ENCODE results near the gene RRAS2.
"Not testable (repeated sequence)": the region's sequence is repeated elsewhere in the genome, so short reads cannot be mapped to it uniquely, and the experiment has no call there.

The RRAS2 gene

GRCh38 chr11:14259878-14260277 lies 99.1 kb downstream of the RRAS2 start:
- in situ Hi-C loops (cut with HindIII; ENCODE audit: low sequenced_read_pairs), result no loop called here

GRCh38 chr11:14259186-14259784 lies 99.7 kb downstream of the RRAS2 start:
- in situ Hi-C loops (cut with HindIII; ENCODE audit: low sequenced_read_pairs), result no loop called here

DNA sequence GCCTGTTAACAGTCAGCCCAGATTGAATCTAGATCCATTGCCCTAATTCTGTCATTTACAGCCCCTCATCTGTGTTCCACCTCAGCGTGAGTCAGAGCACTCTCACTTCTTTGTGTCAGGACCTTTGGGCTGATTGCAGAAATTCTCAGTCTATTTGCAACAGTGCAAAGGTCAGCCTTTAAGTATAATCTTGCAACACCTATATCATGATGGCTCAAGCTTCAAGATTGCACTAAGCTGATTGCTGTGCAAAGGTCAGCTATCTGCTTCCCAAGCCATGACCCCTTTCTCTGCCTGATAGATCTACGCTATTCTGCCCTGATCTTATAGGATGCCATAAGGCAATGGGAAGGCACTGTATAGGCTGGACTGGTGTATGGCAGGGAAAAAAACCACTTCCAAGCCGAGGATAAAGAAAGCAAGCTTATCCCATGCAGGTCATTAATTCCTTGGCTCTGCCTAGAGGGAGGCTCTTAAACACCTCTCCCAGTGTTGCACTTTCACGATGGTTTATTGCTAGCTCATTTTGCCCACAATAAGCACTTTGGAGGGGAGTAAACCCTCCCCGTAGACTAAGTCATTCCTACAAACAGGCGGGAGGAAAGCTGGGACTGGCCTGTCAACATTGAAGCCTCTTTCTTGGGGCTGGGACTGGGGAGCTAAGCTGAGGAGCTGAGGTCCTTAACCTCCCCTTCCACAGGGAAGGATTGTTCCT lies 100.6 kb downstream of the RRAS2 start:
- in situ Hi-C loops (cut with HindIII; ENCODE audit: low sequenced_read_pairs), result no loop called here

DNA sequence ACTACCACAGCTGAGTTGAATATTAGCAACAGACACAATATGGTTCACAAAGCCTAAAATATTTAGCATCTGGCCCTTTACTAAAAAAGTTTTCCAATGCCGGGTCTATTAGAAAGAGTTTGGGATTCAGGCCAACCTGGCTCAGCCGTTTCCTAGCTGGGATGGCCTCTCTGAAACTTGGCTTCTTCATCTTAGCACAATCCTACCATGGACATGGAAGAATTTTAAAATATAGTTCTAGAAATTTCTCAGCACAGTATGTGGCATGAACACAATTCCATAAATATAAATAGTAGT lies 103.8 kb downstream of the RRAS2 start:
- in situ Hi-C loops (cut with HindIII; ENCODE audit: low sequenced_read_pairs), result no loop called here

GRCh38 chr11:14254533-14255237 lies 104.3 kb downstream of the RRAS2 start:
- in situ Hi-C loops (cut with HindIII; ENCODE audit: low sequenced_read_pairs), result no loop called here

DNA sequence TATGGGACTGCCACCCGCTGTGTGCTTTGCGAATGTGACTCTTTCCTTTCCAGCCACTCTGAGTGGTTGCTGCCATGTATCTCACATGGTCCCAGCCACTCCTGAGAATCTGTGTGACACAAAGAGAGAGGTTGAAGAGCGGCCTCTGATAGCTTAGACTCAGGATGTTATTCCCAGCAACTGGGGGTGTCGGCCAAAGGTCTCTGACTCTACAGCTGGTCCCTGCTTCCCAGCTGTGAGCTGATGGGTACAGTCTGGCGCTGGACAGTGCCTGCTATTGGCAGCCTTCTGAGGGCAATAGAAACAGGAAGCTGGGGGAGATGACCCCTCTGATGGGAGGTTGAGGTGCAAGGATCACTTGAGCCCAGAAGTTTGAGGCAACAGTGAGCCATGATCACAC lies 105.1 kb downstream of the RRAS2 start:
- in situ Hi-C loops (cut with HindIII; ENCODE audit: low sequenced_read_pairs), result no loop called here

- in situ Hi-C loops (cut with HindIII; ENCODE audit: low sequenced_read_pairs), result no loop called here
These were observed 105.6 kb downstream of the RRAS2 start for GRCh38 chr11:14253421-14253820.

DNA sequence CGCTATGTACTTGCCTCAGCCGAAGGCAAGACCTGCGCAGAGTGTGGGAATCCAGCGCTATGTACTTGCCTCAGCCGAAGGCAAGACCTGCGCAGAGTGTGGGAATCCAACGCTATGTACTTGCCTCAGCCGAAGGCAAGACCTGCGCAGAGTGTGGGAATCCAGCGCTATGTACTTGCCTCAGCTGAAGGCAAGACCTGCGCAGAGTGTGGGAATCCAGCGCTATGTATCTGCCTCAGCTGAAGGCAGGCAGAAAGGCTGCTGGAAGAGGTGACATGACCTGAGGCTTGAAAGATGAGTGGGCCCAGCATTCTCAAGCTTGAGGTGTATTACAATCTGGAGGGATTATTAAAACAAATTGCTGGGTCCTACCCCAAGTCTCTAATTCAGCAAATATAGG lies 106.5 kb downstream of the RRAS2 start:
- in situ Hi-C loops (cut with HindIII; ENCODE audit: low sequenced_read_pairs), result not testable (repeated sequence)

GRCh38 chr11:14251754-14252153 lies 107.2 kb downstream of the RRAS2 start:
- in situ Hi-C loops (cut with HindIII; ENCODE audit: low sequenced_read_pairs), result no loop called here

DNA sequence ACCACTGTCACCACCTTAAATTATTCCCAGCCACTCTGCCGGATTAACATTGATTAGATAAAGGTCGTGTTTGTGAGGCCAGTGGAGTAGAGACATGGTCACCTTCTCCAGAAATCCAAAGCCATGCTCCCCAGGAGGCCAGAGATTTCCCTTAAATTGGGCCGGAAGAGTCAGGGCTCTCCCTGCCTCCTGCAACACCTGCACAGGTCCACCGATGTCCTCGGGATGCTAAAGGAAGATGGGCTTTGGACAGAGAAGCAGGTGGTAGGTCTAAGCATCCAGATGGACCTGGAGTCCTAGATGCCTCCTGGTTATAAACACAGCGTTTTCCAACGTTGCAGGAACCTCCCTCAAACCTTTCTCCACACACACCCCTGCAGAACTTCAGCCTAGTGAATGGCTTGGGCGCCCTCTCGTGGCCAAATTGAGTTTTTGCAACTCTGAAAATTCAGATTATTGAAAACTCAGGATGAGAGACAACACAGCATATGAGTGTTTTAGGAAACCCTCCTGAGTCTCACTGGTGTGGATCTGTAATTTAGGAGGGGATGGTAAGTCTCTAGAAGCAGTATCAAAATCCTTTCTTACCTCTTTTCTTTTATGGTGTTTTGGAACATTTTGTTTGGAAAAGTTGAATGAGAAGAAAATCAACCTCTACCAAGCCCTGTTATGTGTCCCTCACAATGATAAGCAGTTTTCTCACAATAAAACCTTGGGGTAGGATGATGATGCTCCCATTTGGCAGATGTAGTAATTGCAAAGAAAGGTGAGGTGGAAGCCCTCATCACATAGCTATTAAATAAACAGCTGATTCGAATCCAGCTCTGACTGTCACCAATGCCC lies 109.6 kb downstream of the RRAS2 start:
- in situ Hi-C loops (cut with HindIII; ENCODE audit: low sequenced_read_pairs), result loop anchor here (25.0 kb wide), 1 partner anchor 487 kb away; no protein-coding TSS in a partner anchor

DNA sequence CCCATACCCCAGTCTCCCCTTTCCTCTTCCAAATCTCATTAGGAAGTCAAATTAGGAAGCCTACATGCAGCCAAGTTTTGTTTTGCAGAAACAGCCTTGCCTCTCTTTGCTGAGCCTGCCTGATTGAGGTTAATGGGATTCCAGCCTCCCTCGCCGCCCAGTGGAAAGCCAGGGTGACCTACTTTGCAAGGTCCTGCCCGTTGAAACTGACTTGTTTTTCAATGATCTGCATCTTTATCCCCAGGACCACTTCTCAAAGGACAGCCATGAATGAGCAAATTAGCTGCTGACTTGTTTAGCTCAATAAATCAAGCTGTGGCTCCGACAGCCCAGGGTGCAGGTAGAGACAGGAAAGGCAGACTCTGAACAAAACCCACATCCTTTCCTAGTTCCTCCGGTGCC lies 110.4 kb downstream of the RRAS2 start:
- in situ Hi-C loops (cut with HindIII; ENCODE audit: low sequenced_read_pairs), result loop anchor here (25.0 kb wide), 1 partner anchor 486 kb away; no protein-coding TSS in a partner anchor

DNA sequence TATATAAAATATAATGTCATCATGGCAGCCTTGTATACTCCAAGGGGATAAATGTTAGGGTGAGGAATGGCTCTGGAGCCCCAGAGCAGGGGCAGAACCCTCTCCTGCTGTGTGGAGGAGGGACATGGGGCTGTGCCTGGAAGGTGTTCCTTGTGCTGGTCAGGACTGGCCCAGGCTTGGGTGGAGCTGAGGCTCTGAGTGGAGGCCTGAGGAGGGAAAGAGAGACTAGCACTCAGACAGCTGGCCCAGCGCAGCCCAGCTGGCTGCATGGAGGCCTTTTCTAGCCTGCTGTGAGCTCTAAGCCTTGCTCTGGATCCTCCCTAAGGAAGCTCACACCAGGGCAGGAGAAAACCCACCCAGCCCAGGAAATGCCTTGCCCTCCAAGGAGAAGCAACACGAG lies 113.5 kb downstream of the RRAS2 start:
- in situ Hi-C loops (cut with HindIII; ENCODE audit: low sequenced_read_pairs), result loop anchor here (25.0 kb wide), 1 partner anchor 483 kb away; no protein-coding TSS in a partner anchor

- in situ Hi-C loops (cut with HindIII; ENCODE audit: low sequenced_read_pairs), result loop anchor here (25.0 kb wide), 1 partner anchor 483 kb away; no protein-coding TSS in a partner anchor
These were observed 114.1 kb downstream of the RRAS2 start for GRCh38 chr11:14244926-14245325.

DNA sequence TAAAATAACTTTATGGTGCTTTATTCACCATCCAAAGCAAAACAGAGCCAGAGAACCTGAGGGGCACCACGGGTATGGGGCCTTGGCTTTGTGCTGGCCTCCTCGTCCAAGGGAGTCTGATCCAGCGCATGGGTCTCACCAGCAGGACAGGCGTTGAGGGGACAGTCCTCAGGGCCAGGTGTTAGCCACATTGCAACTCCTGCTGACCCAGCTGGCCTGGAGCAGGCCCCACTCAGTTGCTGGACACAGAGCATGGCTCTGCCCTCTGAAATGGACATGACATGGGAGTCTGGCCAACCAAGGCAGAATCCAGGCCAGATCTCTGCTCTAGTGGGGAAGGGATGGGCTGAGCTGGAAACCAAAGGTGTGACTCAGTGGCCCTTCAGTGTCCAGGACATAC lies 116.2 kb downstream of the RRAS2 start:
- in situ Hi-C loops (cut with HindIII; ENCODE audit: low sequenced_read_pairs), result loop anchor here (25.0 kb wide), 1 partner anchor 480 kb away; no protein-coding TSS in a partner anchor

GRCh38 chr11:14242187-14242586 lies 116.8 kb downstream of the RRAS2 start:
- in situ Hi-C loops (cut with HindIII; ENCODE audit: low sequenced_read_pairs), result loop anchor here (25.0 kb wide), 1 partner anchor 480 kb away; no protein-coding TSS in a partner anchor

DNA sequence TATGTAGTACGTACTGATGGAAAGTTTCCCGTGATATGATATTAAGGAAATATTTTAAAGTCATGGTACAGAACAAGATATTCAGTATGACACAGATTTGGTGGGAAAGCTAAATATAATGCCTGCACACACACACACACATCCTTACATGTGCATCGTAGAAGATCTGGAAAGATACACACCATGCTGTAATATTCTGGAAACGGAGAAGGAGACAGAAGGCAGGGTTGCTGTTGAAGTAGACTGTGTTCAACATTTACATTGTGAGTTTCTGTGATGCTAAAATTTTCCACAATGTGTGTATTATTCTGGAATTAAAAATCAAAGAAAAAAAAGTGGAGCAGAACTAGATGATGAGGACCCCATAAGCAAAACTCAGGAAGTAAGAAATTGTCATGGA lies 118.0 kb downstream of the RRAS2 start:
- in situ Hi-C loops (cut with HindIII; ENCODE audit: low sequenced_read_pairs), result loop anchor here (25.0 kb wide), 1 partner anchor 479 kb away; no protein-coding TSS in a partner anchor

DNA sequence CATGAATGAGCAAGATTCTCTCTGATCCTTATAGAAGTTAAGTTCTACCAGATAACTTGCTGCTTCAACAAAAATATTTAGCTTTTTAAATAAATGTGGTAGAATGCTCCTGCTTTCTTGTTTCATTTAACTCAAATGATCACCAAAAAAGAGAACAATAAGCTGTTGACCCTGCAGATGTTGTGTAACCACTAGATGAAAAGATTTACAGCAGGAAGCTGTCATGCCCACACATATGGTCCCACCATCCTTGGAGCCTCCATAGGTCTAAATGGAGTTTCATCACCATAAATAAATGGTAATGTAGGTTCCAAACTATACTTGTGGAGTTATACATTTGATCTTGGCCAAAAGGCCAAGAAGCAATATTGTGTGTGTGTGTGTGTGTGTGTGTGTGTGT lies 118.8 kb downstream of the RRAS2 start:
- in situ Hi-C loops (cut with HindIII; ENCODE audit: low sequenced_read_pairs), result loop anchor here (25.0 kb wide), 1 partner anchor 478 kb away; no protein-coding TSS in a partner anchor

- in situ Hi-C loops (cut with HindIII; ENCODE audit: low sequenced_read_pairs), result loop anchor here (5.0 to 25.0 kb wide), 2 partner anchors 285 to 475 kb away; no protein-coding TSS in a partner anchor
These were observed 121.5 kb downstream of the RRAS2 start for GRCh38 chr11:14237444-14237961.

DNA sequence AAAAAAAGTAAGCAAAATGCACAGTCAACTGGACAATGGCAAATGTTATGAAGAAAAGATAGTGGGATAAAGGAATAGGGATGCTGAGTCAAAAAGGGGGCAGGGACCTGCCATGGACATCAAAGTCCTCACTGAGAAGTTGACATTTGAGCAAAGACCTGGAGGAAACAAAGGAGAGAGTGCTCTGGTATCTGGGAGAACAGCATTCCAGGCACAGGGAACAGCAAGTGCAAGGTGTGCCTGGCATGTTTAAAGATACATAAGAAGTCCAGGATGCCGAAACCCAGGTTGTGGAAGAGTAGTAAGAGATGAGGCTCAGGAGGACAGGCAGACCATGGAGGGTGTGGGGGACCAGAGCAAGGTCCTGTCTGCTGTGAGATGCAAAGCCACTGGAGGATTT lies 123.3 kb downstream of the RRAS2 start:
- in situ Hi-C loops (cut with HindIII; ENCODE audit: low sequenced_read_pairs), result loop anchor here (5.0 to 25.0 kb wide), 2 partner anchors 283 to 473 kb away; no protein-coding TSS in a partner anchor

DNA sequence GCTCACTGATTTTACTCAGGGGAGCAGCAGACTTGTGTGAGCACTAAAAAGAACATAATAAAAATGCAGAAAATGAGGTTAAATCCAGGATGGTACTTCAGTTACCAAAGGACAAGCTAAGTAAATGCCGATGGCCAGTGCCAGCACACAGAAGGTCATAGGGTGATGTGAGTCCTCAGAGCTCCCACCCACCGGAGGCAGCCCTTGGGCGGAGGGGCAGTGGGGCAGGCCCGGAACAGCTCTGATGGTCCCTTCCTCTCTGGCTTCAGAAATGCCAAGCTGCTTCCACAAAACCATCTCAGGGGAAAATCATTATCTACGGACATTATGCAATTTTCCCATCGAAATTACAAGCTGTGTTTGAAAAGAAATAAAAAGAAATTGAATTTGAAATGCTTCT lies 124.5 kb downstream of the RRAS2 start:
- in situ Hi-C loops (cut with HindIII; ENCODE audit: low sequenced_read_pairs), result loop anchor here (25.0 kb wide), 1 partner anchor 472 kb away; no protein-coding TSS in a partner anchor

All from DLD1 (cell line).